ENCODE results near the gene MBP. TPM values are rescaled to one million over a fixed set of nuclear protein-coding genes. Genes with fewer than 3 reads are reported as not detected.

The MBP gene
- total and polyA plus RNA-seq, 2 of the 4 experiments (the other 2 are of a cell fraction): 0.72 to 0.90 TPM

GRCh38 chr18:77130229-77131099, 2.1 kb downstream of the MBP start:
- intact Hi-C loops (cut with micrococcal nuclease): no loop called here
- CTCF ChIA-PET: interaction anchor here (0.6 to 1.1 kb wide), 3 partner anchors 61 to 731 kb away, joined by 3 to 4 read pairs (median 4); no protein-coding TSS in a partner anchor
- H3K4me1 ChIP-seq (ENCODE audit: control insufficient read depth, insufficient read depth, low read length): peaks cover 13% of the 10 kb centered on the region
- no peak overlapping the region for H3K9ac ChIP-seq (ENCODE audit: low read depth, low read length)
- H3K18ac ChIP-seq (ENCODE audit: low read depth, low read length): 0 out of 2 replicates have a peak overlapping the region, but pooled peaks have one; percentile 60
- dilution Hi-C loops (cut with HindIII; ENCODE audit: low sequenced_read_pairs, unreplicated experiment): no loop called here
- H2AFZ ChIP-seq (replicated peaks; ENCODE audit: low read length, poor library complexity): peak overlapping the region; percentile 89
- in situ Hi-C loops (cut with MboI; ENCODE audit: low sequenced_read_pairs): no loop called here
- 0 out of 2 replicates have a peak overlapping the region, but pooled peaks have one; percentile 33 for H2AK5ac ChIP-seq (ENCODE audit: low read depth, low read length)
- H2AK9ac ChIP-seq (replicated peaks; ENCODE audit: low read depth, low read length, poor library complexity): no peak overlapping the region
- H3K27me3 ChIP-seq (ENCODE audit: control insufficient read depth, insufficient read depth, low read length): peaks cover 16% of the 10 kb centered on the region
- no peak overlapping the region for H4K5ac ChIP-seq (ENCODE audit: low read depth, low read length)
- 0 out of 2 replicates have a peak overlapping the region, but pooled peaks have one; percentile 15 for H4K91ac ChIP-seq (ENCODE audit: insufficient read depth, low read depth, low read length)
- no peaks in the 10 kb centered on the region for H3K36me3 ChIP-seq (ENCODE audit: control insufficient read depth, insufficient read depth, low read length)
- no peak overlapping the region for H3K56ac ChIP-seq (ENCODE audit: extremely low read depth, insufficient read depth, low read length)
- H3K4me3 ChIP-seq (ENCODE audit: insufficient read depth, low read depth, low read length): no peak overlapping the region; the same call in 1 of the 2 replicates
- H3K4ac ChIP-seq (ENCODE audit: low read depth, low read length): no peak overlapping the region; the same call in 1 of the 2 replicates
- H2BK15ac ChIP-seq (ENCODE audit: low read depth, low read length): peak overlapping the region; percentile 83; the same call in 1 of the 3 replicates
- H3K9me1 ChIP-seq (ENCODE audit: insufficient read depth, low read length): no peaks in the 10 kb centered on the region
- H2BK5ac ChIP-seq (ENCODE audit: low read depth, low read length, poor library complexity, severe bottlenecking): no peak overlapping the region
- no TSS peak for BruUV-seq (replicated peaks)
- H2BK20ac ChIP-seq (ENCODE audit: low read depth, low read length): no peak overlapping the region
- POLR2A ChIA-PET (ENCODE audit: unreplicated experiment): no interaction called here
- no peak overlapping the region for H3K27ac ChIP-seq (ENCODE audit: insufficient read depth, low read length)
- H4K8ac ChIP-seq (ENCODE audit: low read depth in 2 of 2, low read length in 2 of 2): 0 out of 4 replicates have a peak overlapping the region, but pooled peaks of 1 of the 2 experiments have one; percentile 49
- 60% methylated on average over 1 of the region's 27 CpGs; no CpG with 5 or more reads in 1 of the 2 experiments for WGBS, 2 experiments (ENCODE audit: extremely low coverage in 2 of 2, insufficient read length in 1 of 2)
- no peaks in the 10 kb centered on the region for H4K20me1 ChIP-seq (ENCODE audit: insufficient read depth, low read length)
- DNase-seq (no peak), ATAC-seq (ENCODE audit: low read depth) (no peak)
- H3K14ac ChIP-seq (replicated peaks; ENCODE audit: low read depth, low read length): peak overlapping the region; percentile 52; the same call in 1 of the 2 replicates
- H3K79me1 ChIP-seq (ENCODE audit: low read depth in 1 of 2, low read length in 2 of 2): peaks cover 3 to 11% of the 10 kb centered on the region in 2 experiments; a peak in 1 of 4 replicates
- no peaks in the 10 kb centered on the region for H3K9me3 ChIP-seq (ENCODE audit: control insufficient read depth, insufficient read depth, low read length)
- 0 out of 2 replicates have a peak overlapping the region, but pooled peaks have one; percentile 69 for H3K23ac ChIP-seq (ENCODE audit: low read depth, low read length)
- peak overlapping the region; percentile 14; the same call in 1 of the 2 replicates for H2BK120ac ChIP-seq (ENCODE audit: low read depth, low read length)
- peak overlapping the region; percentile 88; the same call in 1 of the 2 replicates for H3K4me2 ChIP-seq (ENCODE audit: low read depth, low read length)
- TF ChIP-seq FOS (IDR thresholded peaks at IDR 0.05; ENCODE audit: low read depth, low read length) (no peak), ELK1 (IDR thresholded peaks at IDR 0.05; ENCODE audit: borderline replicate concordance, low read depth, low read length) (no peak), SMC3 (IDR thresholded peaks at IDR 0.05; ENCODE audit: low read depth, low read length) (no peak), RAD21 (IDR thresholded peaks at IDR 0.05; ENCODE audit: low read length) (no peak), POLR2A (IDR thresholded peaks at IDR 0.05; ENCODE audit: low read depth, low read length) (no peak), CHD1 (IDR thresholded peaks at IDR 0.05; ENCODE audit: low read depth, low read length) (no peak), RCOR1 (IDR thresholded peaks at IDR 0.05; ENCODE audit: insufficient replicate concordance, low read length) (no peak), MAZ (IDR thresholded peaks at IDR 0.05; ENCODE audit: borderline replicate concordance, low read depth, low read length) (no peak), NFE2L2 (IDR thresholded peaks at IDR 0.05; ENCODE audit: low read depth, low read length) (no peak), USF2 (IDR thresholded peaks at IDR 0.05; ENCODE audit: low read depth, low read length) (no peak), RFX5 (IDR thresholded peaks at IDR 0.05; ENCODE audit: low read depth, low read length) (no peak), MXI1 (IDR thresholded peaks at IDR 0.05; ENCODE audit: borderline replicate concordance, low read depth, low read length) (no peak), CTCF (conservative IDR thresholded peaks at IDR 0.05; ENCODE audit: low read depth, low read length) (no peak)

All from IMR-90 (cell line).